WERI-Rb-1 (cell line): Measurements from ENCODE around the gene DCC.

Source experiments
- DNase-seq: peaks from one replicate; pipeline ENCODE4 v3.0.0-alpha.2; 2020
- H3K27ac ChIP-seq: fragments of 250-450 bp; sonication (Bioruptor Pico); 2 replicates; pipeline ENCODE4 v1.5.1; 2020; ENCODE audit warnings: mild to moderate bottlenecking, moderate library complexity
- H3K27me3 ChIP-seq: fragments of 250-450 bp; sonication (Bioruptor Pico); 2 replicates; pipeline ENCODE4 v1.5.1; 2021; ENCODE audit warnings: mild to moderate bottlenecking, low read depth, moderate library complexity; ENCODE audit not compliant: insufficient read depth, severe bottlenecking
- H3K36me3 ChIP-seq: fragments of 250-450 bp; sonication (Bioruptor Pico); 2 replicates; pipeline ENCODE4 v1.5.1; 2020; ENCODE audit warnings: mild to moderate bottlenecking, moderate library complexity
- H3K4me3 ChIP-seq: 2 replicates; pipeline ENCODE4 v1.5.1; 2011; ENCODE audit warnings: low read depth, mild to moderate bottlenecking, control low read depth, low read length
- H3K9me3 ChIP-seq: fragments of 250-450 bp; sonication (Bioruptor Pico); 2 replicates; pipeline ENCODE4 v1.5.1; 2021; ENCODE audit warnings: mild to moderate bottlenecking, moderate library complexity; ENCODE audit not compliant: severe bottlenecking
- CTCF ChIP-seq: IDR thresholded peaks from 2 replicates; pipeline ENCODE4 v1.5.1; 2011; ENCODE audit warnings: low read depth, mild to moderate bottlenecking, control low read depth, inconsistent platforms, low read length

The DCC gene

GRCh38 chr18:52489396-52490306 is 149.7 kb downstream of the DCC start:
- peaks cover 19% of the 10 kb centered on the region for H3K9me3 ChIP-seq
- H3K4me3 ChIP-seq: no peak overlapping the region
- TF ChIP-seq CTCF: no peak
- no peak for DNase-seq
- H3K27me3 ChIP-seq: no peaks in the 10 kb centered on the region
- no peaks in the 10 kb centered on the region for H3K36me3 ChIP-seq
- H3K27ac ChIP-seq: no peak overlapping the region

GRCh38 chr18:52496426-52496825 is 156.4 kb downstream of the DCC start:
- no peak for DNase-seq
- Histone ChIP-seq H3K4me3 (no peak overlapping the region), H3K27ac (no peak overlapping the region), H3K9me3 (peaks cover 22% of the 10 kb centered on the region), H3K27me3 (no peaks in the 10 kb centered on the region), H3K36me3 (no peaks in the 10 kb centered on the region)
- no peak for TF ChIP-seq CTCF

GRCh38 chr18:52499016-52499415 is 159.0 kb downstream of the DCC start:
- DNase-seq: peak; percentile 57
- peaks cover 8% of the 10 kb centered on the region for H3K9me3 ChIP-seq
- no peak for TF ChIP-seq CTCF
- H3K36me3 ChIP-seq: no peaks in the 10 kb centered on the region
- H3K27ac ChIP-seq: peak overlapping the region; percentile 86
- H3K27me3 ChIP-seq: no peaks in the 10 kb centered on the region
- peak overlapping the region; percentile 30 for H3K4me3 ChIP-seq

- Histone ChIP-seq H3K27me3 (no peaks in the 10 kb centered on the region), H3K4me3 (peak overlapping the region; percentile 30), H3K27ac (peak overlapping the region; percentile 86), H3K9me3 (peaks cover 3% of the 10 kb centered on the region), H3K36me3 (no peaks in the 10 kb centered on the region)
- TF ChIP-seq CTCF: no peak
- peak; percentile 67 for DNase-seq
Observed at GRCh38 chr18:52499644-52500043, 159.6 kb downstream of the DCC start.

- no peak overlapping the region for H3K27ac ChIP-seq
- no peaks in the 10 kb centered on the region for H3K27me3 ChIP-seq
- no peak overlapping the region for H3K4me3 ChIP-seq
- no peaks in the 10 kb centered on the region for H3K9me3 ChIP-seq
- no peak for DNase-seq
- no peaks in the 10 kb centered on the region for H3K36me3 ChIP-seq
- no peak for TF ChIP-seq CTCF
Observed at GRCh38 chr18:52504589-52504988, 164.6 kb downstream of the DCC start.

GRCh38 chr18:52510139-52510538 is 170.1 kb downstream of the DCC start:
- TF ChIP-seq CTCF: no peak
- H3K9me3 ChIP-seq: no peaks in the 10 kb centered on the region
- H3K27ac ChIP-seq: no peak overlapping the region
- no peaks in the 10 kb centered on the region for H3K36me3 ChIP-seq
- no peak overlapping the region for H3K4me3 ChIP-seq
- no peak for DNase-seq
- H3K27me3 ChIP-seq: no peaks in the 10 kb centered on the region
